Endodermal cell (in vitro differentiated cells): ENCODE results near the gene CYP26B1. TPM values are rescaled to one million over a fixed set of nuclear protein-coding genes. Genes with fewer than 3 reads are reported as not detected.

Experiments used
- DNase-seq: peaks from one replicate; pipeline ENCODE4 v3.0.0-alpha.2; 2017
- H3K27ac ChIP-seq: 2 replicates; pipeline ENCODE4 v1.5.1; 2013; ENCODE audit warnings: mild to moderate bottlenecking, low read depth, low read length, moderate library complexity
- H3K27me3 ChIP-seq: 2 replicates; pipeline ENCODE4 v1.6.1; 2013; ENCODE audit warnings: mild to moderate bottlenecking, low read length, moderate library complexity; ENCODE audit not compliant: insufficient read depth, control insufficient read depth, poor library complexity, severe bottlenecking
- H3K36me3 ChIP-seq: 2 replicates; pipeline ENCODE4 v1.7.0; 2013; ENCODE audit warnings: mild to moderate bottlenecking, low read length, moderate library complexity; ENCODE audit not compliant: control insufficient read depth, insufficient read depth
- H3K4me1 ChIP-seq: one replicate; pipeline ENCODE4 v1.7.0; 2013; ENCODE audit warnings: low read length; ENCODE audit not compliant: control insufficient read depth, insufficient read depth
- H3K4me3 ChIP-seq: 2 replicates; pipeline ENCODE4 v1.5.1; 2013; ENCODE audit warnings: mild to moderate bottlenecking, low read length, moderate library complexity
- H3K9ac ChIP-seq: 2 replicates; pipeline ENCODE4 v1.6.1; 2013; ENCODE audit warnings: mild to moderate bottlenecking, low read length, moderate library complexity; ENCODE audit not compliant: poor library complexity, severe bottlenecking; ENCODE audit errors: extremely low read depth
- H3K9me3 ChIP-seq: 2 replicates; pipeline ENCODE4 v1.6.1; 2013; ENCODE audit warnings: mild to moderate bottlenecking, low read length, moderate library complexity; ENCODE audit not compliant: control insufficient read depth
- H3K27ac Mint-ChIP-seq: 2 replicates; pipeline ENCODE4 v1.8.0; 2020; ENCODE audit warnings: mixed read lengths
- H3K27me3 Mint-ChIP-seq: 2 replicates; pipeline ENCODE4 v1.8.0; 2021; ENCODE audit warnings: mild to moderate bottlenecking, mixed read lengths; ENCODE audit not compliant: insufficient read depth
- H3K36me3 Mint-ChIP-seq: 2 replicates; pipeline ENCODE4 v1.8.0; 2020; ENCODE audit warnings: low read depth, mixed read lengths
- H3K4me1 Mint-ChIP-seq: 2 replicates; pipeline ENCODE4 v1.8.0; 2020; ENCODE audit warnings: mixed read lengths
- H3K4me3 Mint-ChIP-seq: 2 replicates; pipeline ENCODE4 v1.8.0; 2020; ENCODE audit warnings: mild to moderate bottlenecking, moderate library complexity, mixed read lengths
- H3K9me3 Mint-ChIP-seq: 2 replicates; pipeline ENCODE4 v1.8.0; 2020; ENCODE audit warnings: mild to moderate bottlenecking, mixed read lengths
- CTCF ChIP-seq: fragments of 200-600 bp; sonication (generic); conservative IDR thresholded peaks from 2 replicates; pipeline ENCODE4 v1.5.0; 2021; ENCODE audit warnings: antibody characterized with exemption, mild to moderate bottlenecking
- WGBS, 2 experiments: methylation state at CpG; one replicate each; pipeline versions ENCODE4 v1.1.5 to v1.1.7; 2013; ENCODE audit warnings: missing lambda C conversion rate in 2 of 2, mixed read lengths in 1 of 2; ENCODE audit not compliant: insufficient coverage in 1 of 2, insufficient read length in 1 of 2; 5-methylcytosine and 5-hydroxymethylcytosine counted together
- total RNA-seq, 2 donors: library from RNA; stranded (reverse); fragmentation: NEBNext Ultra II Directional in 1 of 2; extraction: Animal tissue kit (Norgen Biotek cat#: 25700) in 1 of 2; gene quantifications; 2 replicates in 1 of 2; 3 replicates in 1 of 2; pipeline ENCODE4 v1.2.1, GENCODE V29; 2021

The CYP26B1 gene
- total RNA-seq, 2 donors from 2014 or later: 0.09 to 0.91 TPM

- TF ChIP-seq CTCF: no peak
- no peaks in the 10 kb centered on the region for H3K36me3 Mint-ChIP-seq
- no peaks in the 10 kb centered on the region for H3K4me1 Mint-ChIP-seq
- H3K4me1 ChIP-seq: no peaks in the 10 kb centered on the region
- peaks cover 2% of the 10 kb centered on the region for H3K27me3 Mint-ChIP-seq
- H3K4me3 Mint-ChIP-seq: no peak overlapping the region
- H3K9ac ChIP-seq: no peak overlapping the region
- no peaks in the 10 kb centered on the region for H3K9me3 Mint-ChIP-seq
- H3K27ac Mint-ChIP-seq: no peak overlapping the region
- H3K27ac ChIP-seq: no peak overlapping the region
- no peak overlapping the region for H3K4me3 ChIP-seq
- DNase-seq: peak; percentile 19
- no peaks in the 10 kb centered on the region for H3K27me3 ChIP-seq
- 90 to 94% methylated on average over 7 to 8 of the region's 8 CpGs for WGBS, 2 experiments
- H3K36me3 ChIP-seq: no peaks in the 10 kb centered on the region
- H3K9me3 ChIP-seq: no peaks in the 10 kb centered on the region
These were observed 50.4 kb downstream of the CYP26B1 start for GRCh38 chr2:72097276-72097675.

DNA sequence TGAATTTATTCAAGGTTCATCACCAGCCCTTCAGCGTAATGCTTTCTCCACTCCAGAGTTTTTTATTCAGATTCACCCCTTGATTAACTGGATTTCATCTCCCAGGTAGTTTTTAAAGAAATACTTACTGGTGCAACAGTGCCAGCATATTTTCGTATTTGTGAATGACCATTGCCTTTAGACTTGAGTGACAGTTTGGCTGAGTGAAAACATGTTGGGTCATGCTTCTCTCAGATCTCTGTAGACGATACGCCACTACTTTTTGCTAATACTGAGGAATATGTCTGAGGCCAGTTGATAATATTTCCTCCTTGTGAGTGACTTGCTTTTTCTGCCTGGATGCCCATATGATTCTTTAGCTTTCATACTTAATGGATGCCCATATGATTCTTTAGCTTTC is 51.5 kb downstream of the CYP26B1 start:
- Histone ChIP-seq H3K4me3 (no peak overlapping the region), H3K9me3 (no peaks in the 10 kb centered on the region), H3K36me3 (no peaks in the 10 kb centered on the region), H3K4me1 (no peaks in the 10 kb centered on the region), H3K27me3 (no peaks in the 10 kb centered on the region), H3K27ac (no peak overlapping the region), H3K9ac (no peak overlapping the region)
- no peaks in the 10 kb centered on the region for H3K4me1 Mint-ChIP-seq
- H3K27me3 Mint-ChIP-seq: peaks cover 2% of the 10 kb centered on the region
- H3K4me3 Mint-ChIP-seq: no peak overlapping the region
- no peak for TF ChIP-seq CTCF
- H3K9me3 Mint-ChIP-seq: no peaks in the 10 kb centered on the region
- DNase-seq: no peak
- H3K36me3 Mint-ChIP-seq: no peaks in the 10 kb centered on the region
- H3K27ac Mint-ChIP-seq: no peak overlapping the region
- 88 to 97% methylated on average over 4 of the region's 4 CpGs for WGBS, 2 experiments

DNA sequence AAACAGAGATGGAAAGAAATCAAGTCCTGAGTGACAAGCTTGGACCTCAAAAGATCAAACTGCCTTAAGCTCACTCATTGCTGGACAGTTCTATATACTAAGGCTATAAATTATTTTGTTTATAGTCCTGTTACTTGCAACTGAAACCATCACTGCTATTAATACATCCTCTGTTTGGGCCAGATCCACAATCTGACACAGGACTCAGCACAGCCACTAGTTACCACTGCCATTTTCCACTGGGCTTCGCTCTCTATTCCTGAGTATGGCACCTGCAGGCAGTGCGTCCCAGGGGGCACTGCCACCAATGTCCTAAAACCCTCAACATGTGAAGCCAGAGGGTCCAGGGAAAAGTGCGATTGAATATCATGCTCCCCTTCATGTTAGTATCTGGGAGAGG is 52.3 kb downstream of the CYP26B1 start:
- no peaks in the 10 kb centered on the region for H3K4me1 Mint-ChIP-seq
- H3K27ac Mint-ChIP-seq: no peak overlapping the region
- no peaks in the 10 kb centered on the region for H3K9me3 Mint-ChIP-seq
- no peak overlapping the region for H3K4me3 Mint-ChIP-seq
- H3K36me3 Mint-ChIP-seq: no peaks in the 10 kb centered on the region
- H3K27me3 Mint-ChIP-seq: peaks cover 2% of the 10 kb centered on the region
- Histone ChIP-seq H3K27ac (no peak overlapping the region), H3K9ac (no peak overlapping the region), H3K27me3 (no peaks in the 10 kb centered on the region), H3K4me1 (no peaks in the 10 kb centered on the region), H3K4me3 (no peak overlapping the region), H3K9me3 (no peaks in the 10 kb centered on the region), H3K36me3 (no peaks in the 10 kb centered on the region)
- DNase-seq: peak; percentile 18
- no peak for TF ChIP-seq CTCF
- WGBS, 2 experiments: 93 to 100% methylated on average over 1 to 3 of the region's 3 CpGs
